ENCODE measurements around the gene ENTPD7. TPM values are rescaled to one million over a fixed set of nuclear protein-coding genes. Genes with fewer than 3 reads are reported as not detected.

ENTPD7 gene, protein sequence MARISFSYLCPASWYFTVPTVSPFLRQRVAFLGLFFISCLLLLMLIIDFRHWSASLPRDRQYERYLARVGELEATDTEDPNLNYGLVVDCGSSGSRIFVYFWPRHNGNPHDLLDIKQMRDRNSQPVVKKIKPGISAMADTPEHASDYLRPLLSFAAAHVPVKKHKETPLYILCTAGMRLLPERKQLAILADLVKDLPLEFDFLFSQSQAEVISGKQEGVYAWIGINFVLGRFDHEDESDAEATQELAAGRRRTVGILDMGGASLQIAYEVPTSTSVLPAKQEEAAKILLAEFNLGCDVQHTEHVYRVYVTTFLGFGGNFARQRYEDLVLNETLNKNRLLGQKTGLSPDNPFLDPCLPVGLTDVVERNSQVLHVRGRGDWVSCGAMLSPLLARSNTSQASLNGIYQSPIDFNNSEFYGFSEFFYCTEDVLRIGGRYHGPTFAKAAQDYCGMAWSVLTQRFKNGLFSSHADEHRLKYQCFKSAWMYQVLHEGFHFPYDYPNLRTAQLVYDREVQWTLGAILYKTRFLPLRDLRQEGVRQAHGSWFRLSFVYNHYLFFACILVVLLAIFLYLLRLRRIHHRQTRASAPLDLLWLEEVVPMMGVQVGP
- 11.5 and 13.4 TPM in 2 replicates for total RNA-seq

DNA sequence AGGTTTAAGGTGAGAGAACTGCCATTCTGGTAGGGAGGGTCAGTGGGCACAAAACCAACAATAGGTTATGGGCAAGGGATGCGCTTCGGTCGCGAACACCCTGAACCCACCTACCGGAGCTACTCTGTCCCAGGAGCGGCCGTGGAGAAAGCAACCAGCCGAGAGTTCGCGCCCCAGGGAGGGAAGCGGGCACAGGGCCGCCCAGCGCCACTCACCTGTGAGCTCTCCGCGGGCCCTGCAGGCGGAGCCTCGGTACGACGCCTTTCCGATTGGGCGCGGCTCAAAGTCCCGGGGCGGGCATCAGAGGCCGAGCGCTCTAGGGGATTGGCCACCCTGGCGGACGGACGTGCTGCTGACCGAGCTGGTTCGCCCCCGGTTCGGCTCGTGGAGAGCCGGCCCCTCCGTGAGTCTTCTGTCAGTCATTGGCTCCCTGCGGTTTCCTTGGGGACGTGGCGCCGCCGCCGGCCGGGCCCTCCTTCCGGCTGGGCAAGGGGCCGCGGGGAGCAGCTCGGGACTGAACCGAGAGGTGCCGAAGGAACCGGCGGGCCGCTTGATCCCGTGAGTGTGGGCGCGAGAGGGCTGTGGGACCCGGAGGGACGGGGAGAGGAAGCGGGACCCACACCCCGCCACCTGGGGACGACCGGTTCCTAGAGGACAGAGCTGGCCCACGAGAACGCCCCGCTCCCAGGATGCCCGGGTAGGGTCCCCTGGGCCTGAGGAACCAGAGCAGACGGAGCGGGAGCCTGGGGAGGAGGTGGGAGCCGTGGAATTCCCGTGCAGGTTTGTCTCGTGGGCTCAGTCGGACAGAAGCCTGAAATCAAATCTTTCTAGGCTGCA, at the start of gene ENTPD7:
TSS of gene ENTPD7 (plus strand) at position 479 of the 837 bp plus-strand sequence. CDS start 448 bp downstream, outside the sequence.

DNA sequence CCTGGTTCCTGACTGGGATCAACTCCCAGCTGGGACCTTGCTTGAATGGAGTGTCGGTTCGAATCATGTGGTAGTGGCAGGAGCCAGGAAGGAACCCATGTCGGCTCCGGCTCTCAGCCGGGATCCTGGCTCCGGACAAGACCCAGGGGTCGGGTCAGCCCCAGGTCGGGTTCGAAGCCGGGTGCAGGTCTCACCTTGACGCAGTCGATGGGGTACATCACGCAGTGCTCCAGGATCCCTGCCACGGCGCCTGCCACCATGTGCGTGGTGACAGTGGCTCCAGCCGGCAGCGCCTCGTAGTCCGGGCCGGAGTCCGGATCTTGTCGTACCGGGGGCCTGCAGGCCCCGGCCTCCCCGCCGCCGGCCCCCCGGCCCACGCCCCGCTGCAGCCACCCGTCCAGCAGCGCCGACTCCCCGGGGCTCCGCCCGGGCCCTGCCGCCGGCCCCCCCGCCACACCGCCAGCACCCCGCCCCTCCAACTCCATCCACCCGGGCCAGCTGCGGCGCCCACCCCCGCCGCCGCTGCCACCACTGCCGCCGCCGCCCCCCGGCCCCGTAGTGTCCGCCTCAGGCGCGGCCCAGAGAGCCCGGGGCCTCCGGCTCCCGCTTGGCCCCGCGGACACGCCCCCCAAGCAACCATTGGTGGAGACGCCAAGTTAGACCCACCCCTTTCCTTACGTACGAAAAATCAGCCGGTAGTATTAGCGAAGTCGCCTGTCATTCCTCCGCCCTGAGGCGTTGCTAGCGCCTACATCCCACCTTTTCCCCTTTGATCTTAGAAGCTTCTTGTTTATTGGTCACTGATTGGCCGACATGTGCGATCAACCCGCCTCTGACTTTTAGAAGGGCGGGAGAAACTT, 39.2 kb upstream of the ENTPD7 start, which contains the start of gene SLC25A28:
TSS of gene SLC25A28 (minus strand) at position 589 of the 860 bp plus-strand sequence. CDS start at position 485, 104 bp downstream.

DNA sequence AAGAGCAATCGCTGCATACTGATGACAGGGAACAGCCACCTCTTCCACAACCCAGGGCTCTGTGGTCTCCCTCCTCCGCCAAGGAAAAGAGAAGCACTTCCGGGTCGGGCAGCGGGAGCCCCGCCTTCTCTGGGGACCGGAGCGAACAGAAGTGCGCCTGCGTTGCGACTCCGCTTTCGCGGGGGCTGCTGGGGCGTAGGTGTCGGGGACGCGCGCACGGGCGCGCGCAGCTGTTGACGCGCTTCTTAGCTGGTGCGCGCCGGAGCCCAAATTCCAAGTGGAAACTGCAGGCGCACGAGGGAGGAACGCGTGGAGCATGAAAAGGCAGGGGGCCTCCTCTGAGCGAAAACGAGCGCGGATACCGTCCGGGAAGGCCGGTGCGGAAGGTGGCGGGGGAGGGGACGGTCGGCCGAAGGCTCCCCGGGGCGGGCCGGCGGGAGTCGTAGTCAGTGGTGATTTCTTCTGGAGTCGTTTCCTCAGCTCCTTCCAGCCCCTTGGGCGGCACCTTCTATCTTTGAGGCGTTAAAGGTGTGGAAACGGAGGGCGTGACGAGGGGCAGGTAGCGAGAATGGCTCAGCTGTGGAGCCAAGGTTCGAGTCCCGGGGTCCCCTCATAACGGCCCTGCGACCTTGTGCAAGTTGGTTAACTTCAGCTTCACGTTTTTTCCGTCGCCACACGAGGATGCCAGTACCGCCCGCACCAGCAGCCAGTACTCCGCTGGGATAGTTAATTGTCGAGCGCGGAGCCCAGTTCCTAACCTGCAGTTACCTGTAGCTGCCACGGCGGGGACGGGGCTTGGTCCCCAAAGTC, 72.9 kb downstream of the ENTPD7 start, which contains the start of the genes COX15 and CUTC:
TSS of gene COX15 (minus strand) at position 95 of the 810 bp plus-strand sequence. CDS start at position 17, 78 bp downstream.
TSS of gene CUTC (plus strand) at position 202 of the 810 bp plus-strand sequence. CDS start at position 317, 115 bp downstream.

Other genes starting within 250 kb of the ENTPD7 start
- gene GOT1, start 228.9 kb upstream of the ENTPD7 start, total RNA-seq = 61.2 and 75.9 TPM in 2 replicates
- not detected in 2 replicates for gene NKX2-3, start 126.6 kb upstream of the ENTPD7 start, total RNA-seq
- 6.5 and 9.9 TPM in 2 replicates for gene SLC25A28, start 39.1 kb upstream of the ENTPD7 start, total RNA-seq
- 23.6 and 24.7 TPM in 2 replicates for gene COX15, start 72.6 kb downstream of the ENTPD7 start, total RNA-seq
- gene CUTC, start 72.7 kb downstream of the ENTPD7 start, total RNA-seq = 17.6 and 26.2 TPM in 2 replicates
- gene ABCC2, start 123.1 kb downstream of the ENTPD7 start, total RNA-seq = 0.15 and 0.39 TPM in 2 replicates